Omental fat pad (tissue), 4 donors: ENCODE data around the gene FHL3. TPM values are rescaled to one million over a fixed set of nuclear protein-coding genes. Genes with fewer than 3 reads are reported as not detected.

Experiments
- ATAC-seq: fragments of 150-250 bp; one replicate; pipeline ENCODE4 v1.9.1; 2016; ENCODE audit warnings: mild to moderate bottlenecking, moderate library complexity; ENCODE audit not compliant: low FRiP score
- DNase-seq: peaks from one replicate; pipeline ENCODE4 v3.0.0-alpha.2; 2019; ENCODE audit warnings: low spot score
- total RNA-seq, 4 donors: library from RNA; depleted of rRNA; stranded (reverse); fragments of >200 nt; gene quantifications; one replicate each; pipeline ENCODE4 v1.1.0, GENCODE V29; 2016
- TF ChIP-seq, protein P1 (sequence below), 3 donors: fragments of 450-650 bp; IDR thresholded peaks; one replicate each; pipeline ENCODE4 v1.5.1; 2016 to 2017; ENCODE audit warnings: antibody characterized with exemption in 3 of 3, mild to moderate bottlenecking in 3 of 3, moderate library complexity in 2 of 3

FHL3 gene
- total RNA-seq, 4 donors from 2014 or later = 9.2 to 27.6 (median 16.4) TPM

DNA sequence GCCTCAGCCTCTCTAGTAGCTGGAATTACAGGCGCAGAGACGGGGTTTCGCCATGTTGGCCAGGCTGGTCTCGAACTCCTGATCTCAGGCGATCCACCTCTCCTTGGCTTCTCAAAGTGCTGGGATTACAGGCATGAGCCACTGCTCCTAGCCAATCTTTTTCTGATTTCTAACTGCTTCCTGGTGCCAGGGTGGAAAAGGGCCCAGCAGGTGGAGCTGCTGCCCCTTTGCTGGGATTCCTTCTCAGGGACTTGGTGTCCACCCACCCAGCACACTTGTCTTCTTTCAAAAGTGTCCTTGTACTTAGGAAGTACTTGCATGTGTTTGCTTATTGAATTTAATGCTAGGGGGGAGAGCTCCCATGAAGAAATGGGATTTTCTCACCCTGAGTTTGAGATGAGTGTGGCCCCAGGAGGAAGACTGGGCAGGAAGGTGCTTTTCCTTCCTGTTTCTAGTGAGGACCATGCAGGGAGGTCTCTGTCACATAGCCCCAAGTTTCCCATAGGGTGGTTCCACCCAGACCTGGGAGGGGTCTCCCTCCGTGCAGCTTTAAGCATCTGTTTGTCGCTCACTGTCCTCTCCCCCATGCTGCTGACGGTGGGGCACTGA is 21.4 kb upstream of the FHL3 start:
- ATAC-seq = no peak
- TF ChIP-seq, protein P1, sequence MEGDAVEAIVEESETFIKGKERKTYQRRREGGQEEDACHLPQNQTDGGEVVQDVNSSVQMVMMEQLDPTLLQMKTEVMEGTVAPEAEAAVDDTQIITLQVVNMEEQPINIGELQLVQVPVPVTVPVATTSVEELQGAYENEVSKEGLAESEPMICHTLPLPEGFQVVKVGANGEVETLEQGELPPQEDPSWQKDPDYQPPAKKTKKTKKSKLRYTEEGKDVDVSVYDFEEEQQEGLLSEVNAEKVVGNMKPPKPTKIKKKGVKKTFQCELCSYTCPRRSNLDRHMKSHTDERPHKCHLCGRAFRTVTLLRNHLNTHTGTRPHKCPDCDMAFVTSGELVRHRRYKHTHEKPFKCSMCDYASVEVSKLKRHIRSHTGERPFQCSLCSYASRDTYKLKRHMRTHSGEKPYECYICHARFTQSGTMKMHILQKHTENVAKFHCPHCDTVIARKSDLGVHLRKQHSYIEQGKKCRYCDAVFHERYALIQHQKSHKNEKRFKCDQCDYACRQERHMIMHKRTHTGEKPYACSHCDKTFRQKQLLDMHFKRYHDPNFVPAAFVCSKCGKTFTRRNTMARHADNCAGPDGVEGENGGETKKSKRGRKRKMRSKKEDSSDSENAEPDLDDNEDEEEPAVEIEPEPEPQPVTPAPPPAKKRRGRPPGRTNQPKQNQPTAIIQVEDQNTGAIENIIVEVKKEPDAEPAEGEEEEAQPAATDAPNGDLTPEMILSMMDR (IDR thresholded peaks at IDR 0.05) = no peak
- DNase-seq = no peak

DNA sequence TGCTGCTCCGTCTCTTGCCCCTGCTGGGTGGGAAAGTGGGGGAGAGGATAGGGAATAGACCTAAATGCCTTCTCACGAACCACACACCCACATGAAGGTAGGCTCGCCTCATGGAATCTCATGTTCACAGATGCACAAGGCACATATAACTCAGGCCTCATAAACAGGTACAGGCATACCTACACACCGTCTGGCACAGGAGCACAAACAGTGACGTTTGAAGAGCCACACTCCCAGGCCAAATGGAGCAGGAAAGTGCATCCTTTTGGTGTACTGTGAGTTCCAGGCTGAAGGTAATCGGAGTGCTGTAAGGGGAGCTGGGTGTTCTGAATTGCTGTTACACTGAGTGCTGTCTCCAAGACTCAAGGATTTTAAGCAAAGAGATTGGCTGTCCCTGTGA is 20.4 kb upstream of the FHL3 start:
- TF ChIP-seq, protein P1 (IDR thresholded peaks at IDR 0.05) = no peak
- no peak for ATAC-seq
- DNase-seq = no peak

DNA sequence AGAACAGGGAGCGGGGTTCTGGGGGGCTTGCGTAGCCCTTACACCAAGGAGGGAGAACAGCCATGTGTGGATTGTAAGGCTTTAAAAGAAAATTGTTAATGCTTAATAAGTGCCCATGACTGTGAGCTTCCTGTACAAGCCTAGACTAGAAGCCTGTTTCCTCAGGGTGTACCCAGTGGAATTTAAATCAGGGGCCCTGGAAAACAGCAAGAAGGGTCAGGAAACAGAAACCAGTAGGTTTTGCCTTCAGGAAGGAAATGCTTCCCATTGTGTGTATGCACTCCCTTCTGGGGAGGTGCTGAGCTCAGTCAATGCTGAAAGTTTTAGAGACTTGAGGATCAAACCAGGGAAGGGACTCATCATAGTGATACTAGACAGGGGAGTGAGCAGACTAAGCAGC is 19.9 kb upstream of the FHL3 start:
- no peak for ATAC-seq
- DNase-seq = no peak
- TF ChIP-seq, protein P1 (IDR thresholded peaks at IDR 0.05) = no peak

DNA sequence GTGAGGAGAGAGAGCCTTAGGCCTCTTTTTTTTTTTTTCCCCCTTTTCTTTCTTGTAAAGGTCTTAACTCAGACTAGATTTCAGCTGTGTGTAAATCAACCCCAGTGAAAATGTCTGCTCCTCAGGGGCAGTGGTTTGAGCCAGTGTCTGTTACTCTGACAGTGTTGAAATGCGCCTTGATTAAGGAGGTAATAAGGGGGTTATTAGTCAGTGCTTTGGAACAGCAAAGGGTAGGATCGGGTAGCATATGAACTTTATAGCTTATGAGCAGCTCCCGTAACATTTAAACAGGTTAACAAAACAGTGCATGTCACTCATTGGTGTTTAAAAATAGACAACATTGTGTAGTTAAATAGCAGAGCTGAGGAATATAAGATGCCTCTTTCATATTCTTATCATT is 17.5 kb upstream of the FHL3 start:
- ATAC-seq = no peak
- TF ChIP-seq, protein P1 (IDR thresholded peaks at IDR 0.05) = no peak
- no peak for DNase-seq

DNA sequence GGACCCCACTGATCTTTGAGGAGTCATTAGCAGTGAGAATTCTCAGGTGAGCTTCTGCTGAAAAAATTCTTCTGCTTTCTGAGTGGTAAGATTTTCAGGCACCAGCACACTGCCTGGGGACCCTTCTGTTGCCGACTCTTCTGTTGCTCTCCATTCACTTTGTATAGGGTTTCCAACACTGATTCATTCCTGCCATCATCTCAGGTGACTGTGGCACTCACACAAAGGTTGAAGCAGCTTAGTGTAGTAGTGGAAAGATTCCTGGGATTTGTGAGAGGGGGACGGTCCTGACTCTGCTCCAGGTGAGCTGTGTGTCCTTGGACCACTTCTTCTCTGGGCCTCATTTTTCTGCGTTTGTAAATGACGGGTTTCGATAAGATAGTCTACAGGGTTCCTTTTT is 16.7 kb upstream of the FHL3 start:
- ATAC-seq (no peak), DNase-seq (no peak)
- TF ChIP-seq, protein P1 (IDR thresholded peaks at IDR 0.05) = no peak

DNA sequence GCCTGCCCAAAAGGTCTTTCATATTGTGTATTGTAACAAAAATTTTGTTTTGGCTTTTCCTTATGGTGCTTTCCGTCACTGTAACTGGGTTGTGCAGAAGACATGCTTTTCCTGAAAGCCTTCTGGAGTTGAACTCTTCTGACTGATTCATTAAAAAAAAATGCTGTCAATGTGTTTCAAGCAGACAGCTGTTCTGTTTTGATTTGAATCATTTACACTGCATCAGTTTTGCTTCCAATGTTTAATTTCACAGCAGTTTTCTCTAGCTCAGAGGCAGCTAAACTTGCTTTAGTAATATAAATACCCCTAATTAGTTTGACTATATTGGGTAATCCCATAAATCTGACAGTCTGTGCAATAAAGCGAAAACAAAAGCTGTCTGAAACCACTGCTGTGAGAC is 15.1 kb upstream of the FHL3 start:
- ATAC-seq = no peak
- no peak for DNase-seq
- TF ChIP-seq, protein P1 (IDR thresholded peaks at IDR 0.05) = no peak

DNA sequence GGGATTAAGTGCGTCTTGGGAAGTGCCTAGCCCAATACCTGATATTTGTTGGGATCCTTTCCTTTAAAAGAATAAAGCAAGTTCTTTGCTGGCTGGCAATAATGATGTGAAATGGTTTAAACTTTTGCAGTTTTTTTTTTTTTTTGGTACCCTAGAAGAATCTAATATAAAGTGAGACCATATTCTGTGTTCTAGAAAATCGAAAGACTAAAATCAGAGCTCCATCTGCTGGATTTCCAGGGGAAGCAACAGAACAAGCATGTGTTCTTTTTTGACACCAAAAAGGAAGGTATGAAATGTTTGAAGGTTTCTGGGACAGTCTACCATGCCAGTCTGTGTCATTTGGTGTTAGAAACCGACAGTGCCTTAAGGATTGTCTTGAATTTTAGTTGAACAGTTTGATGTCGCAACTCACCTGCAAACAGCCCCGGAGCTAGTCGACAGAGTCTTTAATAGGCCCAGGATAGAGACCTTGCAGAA is 13.6 kb upstream of the FHL3 start:
- no peak for ATAC-seq
- TF ChIP-seq, protein P1 (IDR thresholded peaks at IDR 0.05) = no peak
- no peak for DNase-seq
